Hepatocyte (in vitro differentiated cells): ENCODE results near the gene EFCAB3.
"Not testable (repeated sequence)": the region's sequence is repeated elsewhere in the genome, so short reads cannot be mapped to it uniquely, and the experiment has no call there.

Source experiments
- EZH2 ChIP-seq: fragments of 200-600 bp; sonication (generic); IDR thresholded peaks from 2 replicates; pipeline ENCODE4 v1.6.1; 2016; ENCODE audit warnings: antibody characterized with exemption, mild to moderate bottlenecking, borderline replicate concordance
- TF ChIP-seq, protein P1 (sequence below): fragments of 200-600 bp; sonication (generic); IDR thresholded peaks from 2 replicates; pipeline ENCODE4 v1.5.1; 2016; ENCODE audit warnings: antibody characterized with exemption, mild to moderate bottlenecking; ENCODE audit not compliant: poor library complexity

- TF ChIP-seq, protein P1, sequence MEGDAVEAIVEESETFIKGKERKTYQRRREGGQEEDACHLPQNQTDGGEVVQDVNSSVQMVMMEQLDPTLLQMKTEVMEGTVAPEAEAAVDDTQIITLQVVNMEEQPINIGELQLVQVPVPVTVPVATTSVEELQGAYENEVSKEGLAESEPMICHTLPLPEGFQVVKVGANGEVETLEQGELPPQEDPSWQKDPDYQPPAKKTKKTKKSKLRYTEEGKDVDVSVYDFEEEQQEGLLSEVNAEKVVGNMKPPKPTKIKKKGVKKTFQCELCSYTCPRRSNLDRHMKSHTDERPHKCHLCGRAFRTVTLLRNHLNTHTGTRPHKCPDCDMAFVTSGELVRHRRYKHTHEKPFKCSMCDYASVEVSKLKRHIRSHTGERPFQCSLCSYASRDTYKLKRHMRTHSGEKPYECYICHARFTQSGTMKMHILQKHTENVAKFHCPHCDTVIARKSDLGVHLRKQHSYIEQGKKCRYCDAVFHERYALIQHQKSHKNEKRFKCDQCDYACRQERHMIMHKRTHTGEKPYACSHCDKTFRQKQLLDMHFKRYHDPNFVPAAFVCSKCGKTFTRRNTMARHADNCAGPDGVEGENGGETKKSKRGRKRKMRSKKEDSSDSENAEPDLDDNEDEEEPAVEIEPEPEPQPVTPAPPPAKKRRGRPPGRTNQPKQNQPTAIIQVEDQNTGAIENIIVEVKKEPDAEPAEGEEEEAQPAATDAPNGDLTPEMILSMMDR = not testable (repeated sequence)
- TF ChIP-seq EZH2 = not testable (repeated sequence)
These were observed 72.7 kb downstream of the EFCAB3 start for GRCh38 chr17:62453041-62453440.
